Measurements from ENCODE around the gene HUWE1.

GRCh38 chrX:53659039-53659438 is 27.5 kb downstream of the HUWE1 start:
- TF ChIP-seq REST (IDR thresholded peaks at IDR 0.05; ENCODE audit: insufficient read depth in 1 of 2, low read depth in 2 of 2, low read length in 1 of 2): no peak
- no peak for TF ChIP-seq CTCF (IDR thresholded peaks at IDR 0.05)
- no peak for TF ChIP-seq POLR2AphosphoS5 (IDR thresholded peaks at IDR 0.05; ENCODE audit: low read depth, low read length)
